Measurements from ENCODE around the gene ACRV1.

GRCh38 chr11:125728969-125729368, 48.3 kb upstream of the ACRV1 start:
- no peak for TF ChIP-seq SMC3 (IDR thresholded peaks at IDR 0.05; ENCODE audit: low read length)
- no peak for TF ChIP-seq REPIN1 (CRISPR knock-in tag; IDR thresholded peaks at IDR 0.05; ENCODE audit: borderline replicate concordance, low read depth)
- TF ChIP-seq SAFB2 (CRISPR knock-in tag; IDR thresholded peaks at IDR 0.05; ENCODE audit: borderline replicate concordance, low read depth) = no peak

Data from HepG2 (cell line).